Body of pancreas (tissue), 4 donors: ENCODE measurements around the gene ZNF284. TPM values are rescaled to one million over a fixed set of nuclear protein-coding genes. Genes with fewer than 3 reads are reported as not detected.

Source experiments
- ATAC-seq: fragments of 150-250 bp; one replicate; pipeline ENCODE4 v1.9.1; 2016
- DNase-seq, 4 donors: peaks; one replicate each; pipeline ENCODE4 v3.0.0-alpha.2; 2019
- H3K27ac ChIP-seq, 4 donors: fragments of 200-600 bp; sonication (generic); 1 replicate in 3 of 4; 2 replicates in 1 of 4; pipeline versions ENCODE4 v1.5.1 to v1.6.1; 2016 to 2019; ENCODE audit warnings: mild to moderate bottlenecking in 1 of 4, mixed read lengths in 1 of 4, moderate library complexity in 1 of 4
- H3K27me3 ChIP-seq, 2 donors: fragments of 200-600 bp; sonication (generic); one replicate each; pipeline ENCODE4 v1.6.0; 2016; ENCODE audit warnings: mild to moderate bottlenecking in 1 of 2
- H3K36me3 ChIP-seq, 2 donors: fragments of 200-600 bp; sonication (generic); replicated peaks in 1 of 2; 2 replicates each; pipeline ENCODE4 v1.5.1; 2016; ENCODE audit warnings: low read depth in 2 of 2; ENCODE audit not compliant: insufficient read depth in 1 of 2
- H3K4me1 ChIP-seq: fragments of 200-600 bp; sonication (generic); one replicate; pipeline ENCODE4 v1.6.0; 2016
- H3K4me3 ChIP-seq, 2 donors: fragments of 200-600 bp; sonication (generic); 1 replicate in 1 of 2; 2 replicates in 1 of 2; pipeline ENCODE4 v1.5.1; 2016 to 2019
- H3K9me3 ChIP-seq, 3 donors: fragments of 200-600 bp; sonication (generic); 1 replicate in 2 of 3; 2 replicates in 1 of 3; pipeline ENCODE4 v1.5.1; 2016
- CTCF ChIP-seq, 7 experiments: fragments of 450-650 bp in 4 of 7; fragments of 200-600 bp in 3 of 7; sonication (generic) in 3 of 7; IDR thresholded peaks; one replicate each; pipeline ENCODE4 v1.5.1; 2016 to 2019; ENCODE audit warnings: antibody characterized with exemption in 7 of 7
- POLR2A ChIP-seq, 3 donors: fragments of 450-650 bp; IDR thresholded peaks; one replicate each; pipeline ENCODE4 v1.6.1; 2016; ENCODE audit warnings: antibody characterized with exemption in 3 of 3, mild to moderate bottlenecking in 2 of 3
- WGBS, 2 donors: methylation state at CpG; one replicate each; pipeline ENCODE4 v1.1.5; 2017; 5-methylcytosine and 5-hydroxymethylcytosine counted together
- intact Hi-C: fragments of 100-400 bp; cut with DNase I; formaldehyde crosslinking; loops from one replicate; pipeline ENCODE4 v1.15.1; 2023
- total RNA-seq, 2 donors: library from RNA; depleted of rRNA; stranded (reverse); fragments of >200 nt; gene quantifications; one replicate each; pipeline ENCODE4 v1.1.0, GENCODE V29; 2016

Gene ZNF284
- total RNA-seq, 2 donors from 2014 or later: 1.3 to 2.1 TPM

GRCh38 chr19:44032001-44032610 lies 39.9 kb upstream of the ZNF284 start:
- intact Hi-C loops: no loop called here
- 84 to 89% methylated on average over 1 of the region's 1 CpG for WGBS, 2 donors
- H3K9me3 ChIP-seq: peaks cover 0 to 69% (median 0%) of the 10 kb centered on the region in 3 donors
- ATAC-seq (no peak), DNase-seq (no peak)
- no peak for TF ChIP-seq CTCF (IDR thresholded peaks at IDR 0.05)
- no peak for TF ChIP-seq POLR2A (IDR thresholded peaks at IDR 0.05)
- peaks cover 8 to 24% of the 10 kb centered on the region in 2 donors for H3K36me3 ChIP-seq
- H3K27ac ChIP-seq: no peak overlapping the region
- H3K4me3 ChIP-seq: no peak overlapping the region
- H3K4me1 ChIP-seq: no peaks in the 10 kb centered on the region
- H3K27me3 ChIP-seq: no peaks in the 10 kb centered on the region

DNA sequence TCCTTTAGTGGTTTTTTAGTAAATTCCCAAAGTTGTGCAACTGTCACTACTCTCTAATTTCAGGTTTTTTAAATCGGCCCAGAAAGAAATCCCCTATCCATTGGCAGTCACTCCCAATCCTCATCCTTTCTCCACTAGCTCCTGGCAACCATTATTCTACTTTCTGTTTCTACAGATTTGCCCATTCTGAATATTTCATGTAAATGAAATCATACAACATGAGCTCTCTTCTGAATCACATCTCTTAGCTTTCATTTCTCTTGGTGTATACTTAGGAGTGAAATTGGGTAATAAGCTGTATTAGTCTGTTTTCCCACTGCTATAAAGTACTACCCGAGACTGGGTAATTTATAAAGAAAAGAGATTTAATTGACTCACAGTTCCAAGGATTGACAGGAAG lies 29.8 kb upstream of the ZNF284 start:
- no peak overlapping the region for H3K4me3 ChIP-seq
- no peak overlapping the region for H3K27ac ChIP-seq
- H3K27me3 ChIP-seq: no peaks in the 10 kb centered on the region
- TF ChIP-seq CTCF (IDR thresholded peaks at IDR 0.05) (no peak), POLR2A (IDR thresholded peaks at IDR 0.05) (no peak)
- ATAC-seq (no peak), DNase-seq (no peak)
- intact Hi-C loops: no loop called here
- peaks cover 0 to 13% (median 0%) of the 10 kb centered on the region in 3 donors for H3K9me3 ChIP-seq
- H3K4me1 ChIP-seq: no peaks in the 10 kb centered on the region
- H3K36me3 ChIP-seq: no peaks in the 10 kb centered on the region
- 37 to 38% methylated on average over 2 of the region's 2 CpGs for WGBS, 2 donors

- TF ChIP-seq POLR2A (IDR thresholded peaks at IDR 0.05): peak in 1 of 3 donors; percentile 25
- TF ChIP-seq CTCF (IDR thresholded peaks at IDR 0.05): no peak
- intact Hi-C loops: no loop called here
Observed at GRCh38 chr19:44050740-44051649, 21.0 kb upstream of the ZNF284 start.

DNA sequence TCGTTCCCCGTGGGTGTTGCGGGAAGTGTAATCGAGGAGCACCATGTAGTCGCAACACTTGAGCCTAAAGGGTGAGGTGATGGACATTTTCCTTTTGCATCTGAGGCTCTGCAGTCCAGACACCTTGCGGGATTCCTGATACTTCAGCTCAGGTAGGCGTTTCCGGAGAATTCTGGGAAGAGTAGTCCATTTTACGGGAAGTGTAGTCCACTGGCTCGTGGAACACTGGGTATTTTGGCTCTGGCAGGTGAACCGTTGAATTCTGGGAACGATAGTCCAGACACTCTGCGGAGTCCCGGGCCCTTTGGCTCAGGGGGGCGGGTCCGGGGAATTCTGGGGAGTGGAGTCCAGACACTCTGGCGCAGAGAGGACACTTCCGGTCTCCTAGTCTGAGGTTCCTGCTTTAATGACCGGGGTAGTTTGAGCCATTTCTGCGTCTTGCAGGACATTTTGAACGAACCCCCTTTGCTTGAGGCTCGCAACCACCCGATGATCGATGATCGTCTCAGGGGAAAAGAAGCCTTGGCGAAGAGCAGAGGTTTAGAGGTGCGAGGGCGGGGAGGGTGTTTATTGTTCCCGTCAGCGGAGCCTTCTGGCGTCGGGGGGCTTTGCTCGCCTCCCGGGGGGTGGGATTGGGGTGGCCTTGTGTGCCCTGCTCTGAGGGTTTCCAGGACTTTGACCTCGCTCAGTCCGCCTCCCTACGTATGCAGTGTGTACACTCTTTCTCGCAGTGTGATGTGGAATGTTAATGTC lies 20.1 kb upstream of the ZNF284 start, which contains the start of gene ZNF223:
Gene ZNF223, plus strand, starts transcription at position 387 of the 753 bp plus-strand sequence. CDS start 3,141 bp downstream, outside the sequence.
- Histone ChIP-seq H3K27me3 (no peaks in the 10 kb centered on the region), H3K27ac (peak within 1 kb of the TSS; percentile 62 to 74 (median 68)), H3K9me3 (peaks cover 0 to 11% (median 0%) of the 10 kb centered on the region in 3 donors), H3K4me1 (peaks cover 15% of the 10 kb centered on the region), H3K4me3 (peak within 1 kb of the TSS; percentile 47 to 64), H3K36me3 (no peaks in the 10 kb centered on the region)
- no peak for TF ChIP-seq CTCF (IDR thresholded peaks at IDR 0.05)
- peak in 1 of 3 donors; percentile 30 for TF ChIP-seq POLR2A (IDR thresholded peaks at IDR 0.05)
- DNase-seq (peak; percentile 95 to 97 (median 96)), ATAC-seq (peak; percentile 100)
- intact Hi-C loops: no loop called here
- 1% methylated on average over 33 to 38 of the region's 38 CpGs for WGBS, 2 donors

More at GRCh38 chr19:44050740-44051649, 21.0 kb upstream of the ZNF284 start:
- 2 to 7% methylated on average over 18 to 21 of the region's 21 CpGs for WGBS, 2 donors
- H3K4me1 ChIP-seq: peaks cover 15% of the 10 kb centered on the region
- no peaks in the 10 kb centered on the region for H3K36me3 ChIP-seq
- no peaks in the 10 kb centered on the region for H3K27me3 ChIP-seq
- peaks cover 0 to 10% (median 0%) of the 10 kb centered on the region in 3 donors for H3K9me3 ChIP-seq
- DNase-seq: peak; percentile 28 to 41 (median 32)
- peak overlapping the region; percentile 4 to 47 for H3K4me3 ChIP-seq
- ATAC-seq: peak; percentile 40
- peak overlapping the region; percentile 41 to 69 (median 62) for H3K27ac ChIP-seq
